Endodermal cell (in vitro differentiated cells): ENCODE measurements around the gene PRDM2. TPM values are rescaled to one million over a fixed set of nuclear protein-coding genes. Genes with fewer than 3 reads are reported as not detected.
A peak's percentile ranks its signal among the peaks of the same experiment; 100 is the strongest.

Experiments used
- DNase-seq: peaks from one replicate; pipeline ENCODE4 v3.0.0-alpha.2; 2017
- H3K27ac ChIP-seq: 2 replicates; pipeline ENCODE4 v1.5.1; 2013; ENCODE audit warnings: mild to moderate bottlenecking, low read depth, low read length, moderate library complexity
- H3K27me3 ChIP-seq: 2 replicates; pipeline ENCODE4 v1.6.1; 2013; ENCODE audit warnings: mild to moderate bottlenecking, low read length, moderate library complexity; ENCODE audit not compliant: insufficient read depth, control insufficient read depth, poor library complexity, severe bottlenecking
- H3K36me3 ChIP-seq: 2 replicates; pipeline ENCODE4 v1.7.0; 2013; ENCODE audit warnings: mild to moderate bottlenecking, low read length, moderate library complexity; ENCODE audit not compliant: control insufficient read depth, insufficient read depth
- H3K4me1 ChIP-seq: one replicate; pipeline ENCODE4 v1.7.0; 2013; ENCODE audit warnings: low read length; ENCODE audit not compliant: control insufficient read depth, insufficient read depth
- H3K4me3 ChIP-seq: 2 replicates; pipeline ENCODE4 v1.5.1; 2013; ENCODE audit warnings: mild to moderate bottlenecking, low read length, moderate library complexity
- H3K9ac ChIP-seq: 2 replicates; pipeline ENCODE4 v1.6.1; 2013; ENCODE audit warnings: mild to moderate bottlenecking, low read length, moderate library complexity; ENCODE audit not compliant: poor library complexity, severe bottlenecking; ENCODE audit errors: extremely low read depth
- H3K9me3 ChIP-seq: 2 replicates; pipeline ENCODE4 v1.6.1; 2013; ENCODE audit warnings: mild to moderate bottlenecking, low read length, moderate library complexity; ENCODE audit not compliant: control insufficient read depth
- H3K27ac Mint-ChIP-seq: 2 replicates; pipeline ENCODE4 v1.8.0; 2020; ENCODE audit warnings: mixed read lengths
- H3K27me3 Mint-ChIP-seq: 2 replicates; pipeline ENCODE4 v1.8.0; 2021; ENCODE audit warnings: mild to moderate bottlenecking, mixed read lengths; ENCODE audit not compliant: insufficient read depth
- H3K36me3 Mint-ChIP-seq: 2 replicates; pipeline ENCODE4 v1.8.0; 2020; ENCODE audit warnings: low read depth, mixed read lengths
- H3K4me1 Mint-ChIP-seq: 2 replicates; pipeline ENCODE4 v1.8.0; 2020; ENCODE audit warnings: mixed read lengths
- H3K4me3 Mint-ChIP-seq: 2 replicates; pipeline ENCODE4 v1.8.0; 2020; ENCODE audit warnings: mild to moderate bottlenecking, moderate library complexity, mixed read lengths
- H3K9me3 Mint-ChIP-seq: 2 replicates; pipeline ENCODE4 v1.8.0; 2020; ENCODE audit warnings: mild to moderate bottlenecking, mixed read lengths
- WGBS, 2 experiments: methylation state at CpG; one replicate each; pipeline versions ENCODE4 v1.1.5 to v1.1.7; 2013; ENCODE audit warnings: missing lambda C conversion rate in 2 of 2, mixed read lengths in 1 of 2; ENCODE audit not compliant: insufficient coverage in 1 of 2, insufficient read length in 1 of 2; 5-methylcytosine and 5-hydroxymethylcytosine counted together
- total RNA-seq, 2 donors: library from RNA; stranded (reverse); fragmentation: NEBNext Ultra II Directional in 1 of 2; extraction: Animal tissue kit (Norgen Biotek cat#: 25700) in 1 of 2; gene quantifications; 2 replicates in 1 of 2; 3 replicates in 1 of 2; pipeline ENCODE4 v1.2.1, GENCODE V29; 2021
- TF ChIP-seq, protein P1 (sequence below): fragments of 200-600 bp; sonication (generic); conservative IDR thresholded peaks from 2 replicates; pipeline ENCODE4 v1.5.0; 2021; ENCODE audit warnings: antibody characterized with exemption, mild to moderate bottlenecking

Gene PRDM2
- total RNA-seq, 2 donors from 2014 or later = 29.4 to 35.4 TPM

GRCh38 chr1:13737398-13737797 lies 37.4 kb downstream of the PRDM2 start:
- no peak overlapping the region for H3K27ac Mint-ChIP-seq
- H3K4me3 Mint-ChIP-seq = no peak overlapping the region
- H3K27ac ChIP-seq = no peak overlapping the region
- H3K36me3 Mint-ChIP-seq = peaks cover 2% of the 10 kb centered on the region
- H3K27me3 Mint-ChIP-seq = peaks cover 34% of the 10 kb centered on the region
- no peak overlapping the region for H3K9ac ChIP-seq
- H3K4me3 ChIP-seq = no peak overlapping the region
- H3K27me3 ChIP-seq = peaks cover 74% of the 10 kb centered on the region
- H3K4me1 ChIP-seq = no peaks in the 10 kb centered on the region
- H3K9me3 ChIP-seq = no peaks in the 10 kb centered on the region
- peaks cover 17% of the 10 kb centered on the region for H3K4me1 Mint-ChIP-seq
- no peaks in the 10 kb centered on the region for H3K36me3 ChIP-seq
- H3K9me3 Mint-ChIP-seq = no peaks in the 10 kb centered on the region
- TF ChIP-seq, protein P1, sequence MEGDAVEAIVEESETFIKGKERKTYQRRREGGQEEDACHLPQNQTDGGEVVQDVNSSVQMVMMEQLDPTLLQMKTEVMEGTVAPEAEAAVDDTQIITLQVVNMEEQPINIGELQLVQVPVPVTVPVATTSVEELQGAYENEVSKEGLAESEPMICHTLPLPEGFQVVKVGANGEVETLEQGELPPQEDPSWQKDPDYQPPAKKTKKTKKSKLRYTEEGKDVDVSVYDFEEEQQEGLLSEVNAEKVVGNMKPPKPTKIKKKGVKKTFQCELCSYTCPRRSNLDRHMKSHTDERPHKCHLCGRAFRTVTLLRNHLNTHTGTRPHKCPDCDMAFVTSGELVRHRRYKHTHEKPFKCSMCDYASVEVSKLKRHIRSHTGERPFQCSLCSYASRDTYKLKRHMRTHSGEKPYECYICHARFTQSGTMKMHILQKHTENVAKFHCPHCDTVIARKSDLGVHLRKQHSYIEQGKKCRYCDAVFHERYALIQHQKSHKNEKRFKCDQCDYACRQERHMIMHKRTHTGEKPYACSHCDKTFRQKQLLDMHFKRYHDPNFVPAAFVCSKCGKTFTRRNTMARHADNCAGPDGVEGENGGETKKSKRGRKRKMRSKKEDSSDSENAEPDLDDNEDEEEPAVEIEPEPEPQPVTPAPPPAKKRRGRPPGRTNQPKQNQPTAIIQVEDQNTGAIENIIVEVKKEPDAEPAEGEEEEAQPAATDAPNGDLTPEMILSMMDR = no peak
- DNase-seq = no peak

DNA sequence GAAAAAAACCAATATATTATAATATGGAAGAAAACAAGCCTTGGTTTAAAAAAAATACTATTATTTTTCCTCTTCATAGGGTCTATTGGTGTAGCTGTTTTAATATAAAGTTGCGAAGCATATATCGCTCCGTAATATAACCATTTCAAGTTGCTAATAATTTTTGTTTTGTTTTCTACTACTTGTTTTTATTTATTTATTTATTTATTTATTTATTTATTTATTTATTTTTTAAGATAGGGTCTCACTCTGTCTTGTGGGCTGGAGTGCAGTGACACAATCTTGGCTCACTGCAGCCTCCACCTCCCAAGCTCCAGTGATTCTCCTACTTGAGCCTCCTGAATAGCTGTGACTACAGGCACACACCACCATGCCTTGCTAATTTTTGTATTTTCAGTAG lies 46.4 kb downstream of the PRDM2 start:
- Mint-ChIP-seq H3K4me3 (no peak overlapping the region), H3K27me3 (peaks cover 19% of the 10 kb centered on the region), H3K4me1 (peaks cover 16% of the 10 kb centered on the region), H3K27ac (no peak overlapping the region), H3K36me3 (peaks cover 9% of the 10 kb centered on the region), H3K9me3 (no peaks in the 10 kb centered on the region)
- Histone ChIP-seq H3K4me3 (no peak overlapping the region), H3K9ac (no peak overlapping the region), H3K27me3 (peaks cover 21% of the 10 kb centered on the region), H3K4me1 (no peaks in the 10 kb centered on the region), H3K9me3 (no peaks in the 10 kb centered on the region), H3K36me3 (no peaks in the 10 kb centered on the region), H3K27ac (no peak overlapping the region)
- TF ChIP-seq, protein P1 = no peak
- no CpG with 5 or more reads among the region's 3 CpGs for WGBS, 2 experiments
- DNase-seq = no peak

- peaks cover 8% of the 10 kb centered on the region for H3K36me3 Mint-ChIP-seq
- H3K27me3 Mint-ChIP-seq = peaks cover 19% of the 10 kb centered on the region
- TF ChIP-seq, protein P1 = no peak
- no peaks in the 10 kb centered on the region for H3K9me3 Mint-ChIP-seq
- H3K4me1 ChIP-seq = no peaks in the 10 kb centered on the region
- H3K27ac Mint-ChIP-seq = peak overlapping the region; percentile 89
- peaks cover 13% of the 10 kb centered on the region for H3K36me3 ChIP-seq
- peak overlapping the region; percentile 75 for H3K4me3 Mint-ChIP-seq
- peak overlapping the region; percentile 47 for H3K9ac ChIP-seq
- no peaks in the 10 kb centered on the region for H3K9me3 ChIP-seq
- 4% methylated on average over 34 to 83 of the region's 83 CpGs for WGBS, 2 experiments
- peak overlapping the region; percentile 70 for H3K27ac ChIP-seq
- peaks cover 16% of the 10 kb centered on the region for H3K4me1 Mint-ChIP-seq
- DNase-seq = peak; percentile 98
- H3K4me3 ChIP-seq = peak overlapping the region; percentile 87
- H3K27me3 ChIP-seq = peaks cover 20% of the 10 kb centered on the region
Observed at GRCh38 chr1:13748610-13749505, 48.9 kb downstream of the PRDM2 start.
